ENCODE data around the gene ATP6V1C2.
"Not testable (repeated sequence)": the region's sequence is repeated elsewhere in the genome, so short reads cannot be mapped to it uniquely, and the experiment has no call there.

Gene ATP6V1C2

GRCh38 chr2:10813163-10814138 lies 92.0 kb downstream of the ATP6V1C2 start:
- not testable (repeated sequence) for DNase-seq (ENCODE audit: low read depth)

GRCh38 chr2:10814142-10814541 lies 92.7 kb downstream of the ATP6V1C2 start:
- DNase-seq (ENCODE audit: low read depth): no peak

DNA sequence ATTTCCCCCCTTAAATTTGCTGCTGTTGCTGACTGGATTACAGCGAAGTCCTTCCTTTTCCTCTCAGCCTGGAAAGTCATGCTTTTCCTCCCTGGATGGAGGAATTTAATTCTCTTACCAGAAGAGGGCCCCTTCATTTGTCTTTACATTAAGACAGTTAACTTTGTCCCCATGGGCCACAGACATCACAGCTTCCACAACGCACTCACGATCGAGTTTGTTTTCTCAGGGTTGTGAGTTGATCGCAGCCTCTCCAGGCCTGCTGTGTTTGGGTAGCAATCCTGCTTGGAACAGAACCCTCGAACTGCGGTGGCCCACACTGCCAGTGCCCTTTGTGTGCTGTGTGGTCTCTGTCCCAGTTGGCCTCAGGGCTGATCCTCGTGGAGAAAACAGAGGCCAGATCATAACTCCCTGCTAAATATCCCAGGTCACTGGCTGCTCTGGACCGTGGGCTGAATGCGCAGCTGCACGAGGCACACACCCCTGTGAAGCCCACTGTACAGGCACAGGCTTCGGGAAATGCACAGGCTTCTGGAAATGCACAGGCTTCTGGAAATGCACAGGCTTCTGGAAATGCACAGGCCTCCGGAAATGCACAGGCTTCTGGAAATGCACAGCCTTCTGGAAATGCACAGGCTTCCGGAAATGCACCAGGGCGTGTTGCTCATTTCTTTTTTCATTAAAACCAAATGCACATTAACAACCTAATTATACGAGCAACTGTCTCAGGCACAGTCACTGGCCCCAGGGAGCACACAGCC lies 93.3 kb downstream of the ATP6V1C2 start:
- no peak for DNase-seq (ENCODE audit: low read depth)

GRCh38 chr2:10817413-10817812 lies 96.0 kb downstream of the ATP6V1C2 start:
- DNase-seq (ENCODE audit: low read depth): no peak

- DNase-seq (ENCODE audit: low read depth): not testable (repeated sequence)
Observed at GRCh38 chr2:10818305-10818704, 96.9 kb downstream of the ATP6V1C2 start.

DNA sequence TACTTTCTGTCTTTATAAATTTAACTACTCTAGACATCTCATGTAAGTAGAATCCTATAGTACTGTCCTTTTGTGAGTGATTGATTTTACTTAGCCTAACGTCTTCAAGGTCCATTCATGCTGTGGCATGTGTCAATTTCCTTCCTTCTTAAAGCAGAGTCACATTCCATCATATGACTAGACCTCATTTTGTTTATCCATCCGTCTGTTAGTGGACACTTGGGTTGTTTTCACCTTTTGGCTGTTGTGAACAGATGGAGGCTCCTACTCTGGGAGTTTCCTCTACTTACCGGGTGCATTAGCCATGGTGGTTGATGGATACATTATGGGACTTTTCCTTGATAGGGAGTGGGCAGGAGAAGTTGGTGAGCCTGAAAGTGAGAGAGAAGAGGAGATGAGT lies 97.6 kb downstream of the ATP6V1C2 start:
- no peak for DNase-seq (ENCODE audit: low read depth)

- DNase-seq (ENCODE audit: low read depth): no peak
Observed at GRCh38 chr2:10819714-10820314, 98.4 kb downstream of the ATP6V1C2 start.

DNA sequence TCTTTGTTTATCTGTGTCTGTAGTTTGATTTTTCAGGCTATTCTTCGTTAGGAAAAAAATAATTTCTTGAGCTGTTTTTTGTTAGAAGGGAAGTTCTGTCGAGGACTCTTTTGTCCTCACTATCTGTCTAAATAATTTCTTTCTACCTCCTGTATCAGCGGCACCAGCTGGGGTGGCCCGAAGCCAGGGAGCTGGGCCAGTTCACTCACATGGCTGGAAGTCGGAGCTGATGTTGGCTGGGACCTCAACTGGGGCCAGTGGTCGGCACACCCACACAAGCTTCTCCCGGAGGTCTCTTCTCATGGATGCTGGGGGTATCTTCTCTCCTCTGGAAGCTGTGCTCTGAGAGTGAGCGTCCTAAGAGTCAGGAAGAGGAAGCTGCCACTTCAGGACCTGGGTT lies 99.1 kb downstream of the ATP6V1C2 start:
- no peak for DNase-seq (ENCODE audit: low read depth)

DNA sequence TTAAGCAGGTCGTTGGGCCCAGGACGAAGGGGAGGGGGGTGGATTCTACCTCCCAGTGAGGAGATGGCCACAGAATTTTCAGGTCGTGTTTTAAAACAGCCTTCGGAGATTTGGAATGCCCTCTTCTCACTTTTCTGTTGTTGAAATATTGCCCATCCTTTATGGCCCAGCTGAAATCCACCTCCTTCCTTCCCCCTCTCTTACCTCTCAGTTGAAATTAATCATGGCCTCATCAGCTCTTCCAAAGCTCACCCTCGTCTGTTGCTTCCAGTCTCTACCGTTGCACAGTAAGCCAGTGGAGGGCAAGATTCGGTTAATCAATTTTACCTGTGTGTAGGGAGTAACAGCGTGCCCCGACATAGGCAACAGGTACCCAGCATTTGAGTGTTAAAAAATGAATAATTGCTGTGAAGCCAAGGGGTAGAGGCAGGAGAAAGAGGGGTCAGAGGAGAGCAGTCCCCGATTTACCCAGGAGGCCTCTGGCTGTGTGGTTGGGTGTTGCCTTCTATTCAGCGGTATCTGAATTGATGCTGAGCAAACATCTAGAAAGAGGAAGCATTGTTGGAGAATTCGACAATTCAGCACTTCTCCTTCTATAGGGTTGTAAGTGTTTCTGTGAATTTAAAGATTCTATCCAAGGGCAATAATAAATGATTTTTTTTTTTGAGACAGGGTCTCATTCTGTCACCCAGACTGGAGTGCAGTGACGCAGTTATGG lies 99.7 kb downstream of the ATP6V1C2 start:
- DNase-seq (ENCODE audit: low read depth): no peak

DNA sequence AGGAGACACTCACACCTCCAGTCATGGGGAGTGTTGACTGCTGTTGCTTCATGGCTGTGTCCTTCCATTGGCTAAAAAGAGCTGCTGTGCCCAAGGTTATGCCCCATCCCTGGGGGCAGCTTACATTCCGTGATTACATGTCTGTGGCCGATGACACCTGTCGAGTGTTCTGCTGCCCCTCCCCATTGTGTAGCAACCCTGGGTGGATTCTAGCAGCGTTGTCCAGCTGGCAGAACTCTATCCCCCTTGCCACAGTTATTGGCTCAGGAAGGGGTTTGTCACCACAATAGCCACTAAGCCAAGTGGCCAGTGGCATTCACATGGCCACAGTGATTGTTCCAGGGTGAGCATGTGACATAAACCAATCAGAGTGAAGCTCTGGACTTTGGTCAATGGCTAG lies 102.8 kb downstream of the ATP6V1C2 start:
- DNase-seq (ENCODE audit: low read depth): no peak

GRCh38 chr2:10826026-10826425 lies 104.6 kb downstream of the ATP6V1C2 start:
- no peak for DNase-seq (ENCODE audit: low read depth)

GRCh38 chr2:10826625-10827024 lies 105.2 kb downstream of the ATP6V1C2 start:
- no peak for DNase-seq (ENCODE audit: low read depth)

DNA sequence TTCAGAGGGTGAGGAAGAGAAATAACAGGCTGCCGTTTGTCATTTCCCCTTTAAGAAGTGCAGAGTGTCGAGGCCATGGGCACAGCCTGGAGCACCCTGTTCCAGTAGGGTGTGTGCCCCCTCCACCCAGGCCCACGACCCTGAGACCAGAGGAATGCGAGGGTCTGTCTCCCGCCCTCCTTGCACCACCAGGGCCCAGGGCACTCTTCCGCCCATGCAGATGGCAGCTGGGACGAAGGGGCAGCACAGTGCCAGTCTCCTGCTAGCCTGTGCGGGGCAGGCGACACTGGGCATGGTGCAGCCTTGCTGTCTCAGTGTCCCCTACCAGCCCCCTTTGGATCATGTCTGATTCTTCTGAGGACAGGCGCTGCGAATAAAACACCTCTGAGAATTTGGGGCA lies 106.9 kb downstream of the ATP6V1C2 start:
- DNase-seq (ENCODE audit: low read depth): no peak

DNA sequence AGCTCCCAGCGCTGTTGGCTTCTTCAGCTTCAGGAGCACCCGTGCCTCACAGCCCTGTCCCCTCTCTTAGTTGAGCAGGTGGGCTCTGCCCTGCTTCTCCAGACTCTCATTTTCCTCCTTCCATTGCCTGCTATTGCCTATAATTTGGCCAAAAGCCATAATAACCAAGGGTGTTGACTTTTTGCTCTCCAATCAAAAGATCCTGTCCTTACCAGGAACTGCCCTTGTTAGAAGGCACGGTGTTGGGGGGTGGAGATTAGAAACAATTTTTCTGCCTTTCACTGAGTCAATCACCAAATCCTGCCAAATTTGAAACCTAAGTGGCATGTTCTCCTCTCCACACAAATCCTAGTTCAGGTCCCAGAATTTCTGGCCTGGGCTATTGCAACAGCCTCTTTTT lies 107.9 kb downstream of the ATP6V1C2 start:
- DNase-seq (ENCODE audit: low read depth): no peak

- DNase-seq (ENCODE audit: low read depth): no peak
Observed at GRCh38 chr2:10830203-10830602, 108.8 kb downstream of the ATP6V1C2 start.

DNA sequence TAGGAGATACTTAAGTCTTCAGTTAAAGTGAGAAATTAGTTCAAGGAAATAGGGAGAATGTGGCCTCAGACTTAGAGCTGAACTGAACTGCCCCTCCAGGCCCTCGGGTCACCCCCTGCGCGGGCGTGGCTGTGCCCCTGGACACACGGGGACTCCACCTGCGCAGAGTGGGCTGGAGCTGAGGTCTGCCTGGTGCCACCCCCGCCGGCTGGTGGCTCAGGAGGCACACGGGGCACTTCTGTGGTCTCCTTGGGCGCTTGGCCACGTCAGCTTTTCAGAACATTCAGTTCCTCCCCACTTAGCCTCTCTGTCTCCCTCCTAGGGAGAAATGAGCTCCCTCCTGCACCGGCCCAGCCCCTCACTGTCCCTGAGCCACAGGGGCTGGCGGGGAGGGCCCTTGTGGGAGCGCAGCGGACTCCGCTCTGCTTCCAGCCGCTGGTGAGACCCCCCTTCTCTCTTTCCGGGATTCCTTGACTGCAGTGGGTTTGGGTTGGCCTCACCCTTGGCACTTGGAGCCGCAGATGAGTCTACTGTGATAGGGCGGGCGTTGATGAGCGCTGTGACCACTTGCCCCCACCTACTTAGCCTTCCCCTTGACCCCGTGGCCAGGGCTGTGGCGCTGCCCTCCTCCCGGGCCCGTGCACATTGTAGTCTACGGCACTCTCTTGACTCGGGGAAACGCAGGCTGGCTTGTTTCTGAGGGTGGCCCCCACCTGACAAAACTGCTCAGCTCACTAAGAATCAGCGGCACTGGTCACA lies 109.4 kb downstream of the ATP6V1C2 start:
- no peak for DNase-seq (ENCODE audit: low read depth)

DNA sequence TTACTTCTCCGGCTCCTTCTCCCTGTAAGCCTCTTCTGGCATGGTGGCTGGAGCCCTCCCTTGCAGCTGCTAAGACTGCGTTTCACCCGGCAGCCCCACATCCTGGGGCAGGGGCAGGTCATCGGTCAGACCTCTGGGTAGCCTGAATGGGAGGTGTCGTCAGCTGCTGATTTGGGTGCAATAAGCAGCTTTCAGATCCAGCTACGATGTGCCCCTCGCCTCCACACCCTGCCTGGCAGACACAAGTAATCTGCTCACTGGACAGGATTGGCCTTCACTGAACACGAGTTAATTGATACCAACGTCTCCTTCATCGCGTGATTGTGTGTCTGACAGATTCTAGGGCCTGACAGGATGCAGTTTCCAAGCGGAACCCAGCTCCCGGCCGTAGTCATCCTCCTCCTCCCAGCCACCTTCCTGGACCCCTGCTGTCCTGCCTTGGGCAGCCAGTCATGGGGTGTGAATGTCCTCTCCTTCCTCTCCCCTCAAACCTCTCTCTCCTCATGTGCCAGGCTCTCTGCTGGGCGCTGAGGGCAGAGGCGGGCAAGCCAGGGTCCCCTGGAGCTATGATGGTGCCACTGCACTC lies 110.1 kb downstream of the ATP6V1C2 start:
- DNase-seq (ENCODE audit: low read depth): no peak

DNA sequence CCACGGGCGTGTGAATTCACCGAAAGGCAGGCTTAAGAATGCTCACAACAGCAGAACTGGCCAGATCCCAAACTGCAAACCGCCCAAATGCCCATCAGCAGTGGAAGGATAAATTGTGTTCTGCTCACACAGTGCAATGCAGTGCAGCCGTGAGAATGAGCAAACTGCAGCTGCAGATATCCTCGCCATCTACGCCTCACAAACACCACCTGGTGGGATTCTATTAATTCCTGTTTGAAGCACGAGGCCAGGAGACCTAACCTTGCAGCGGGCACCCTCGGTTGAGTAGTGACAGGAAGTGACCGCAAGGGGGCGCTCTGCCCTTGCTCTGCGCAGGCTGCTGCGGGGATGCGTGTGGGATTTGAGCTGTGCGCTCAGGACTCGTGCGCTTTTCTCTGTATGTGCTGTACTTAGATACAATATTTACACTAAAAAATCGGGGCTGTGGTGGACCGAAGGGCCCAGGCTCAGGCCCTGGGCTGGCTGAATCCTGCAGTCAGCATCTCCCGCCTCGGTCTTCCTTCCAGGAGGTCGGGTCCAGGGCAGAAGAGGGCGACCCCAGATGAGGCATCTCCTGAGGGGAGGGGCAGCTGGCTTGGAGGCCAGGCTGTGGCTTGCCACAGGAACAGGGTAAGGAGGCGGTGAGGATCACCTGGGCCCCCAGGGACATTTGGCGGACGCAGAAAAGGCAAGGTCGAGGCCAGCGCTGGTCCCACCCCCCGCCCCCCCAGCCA lies 110.9 kb downstream of the ATP6V1C2 start:
- DNase-seq (ENCODE audit: low read depth): peak; percentile 76

DNA sequence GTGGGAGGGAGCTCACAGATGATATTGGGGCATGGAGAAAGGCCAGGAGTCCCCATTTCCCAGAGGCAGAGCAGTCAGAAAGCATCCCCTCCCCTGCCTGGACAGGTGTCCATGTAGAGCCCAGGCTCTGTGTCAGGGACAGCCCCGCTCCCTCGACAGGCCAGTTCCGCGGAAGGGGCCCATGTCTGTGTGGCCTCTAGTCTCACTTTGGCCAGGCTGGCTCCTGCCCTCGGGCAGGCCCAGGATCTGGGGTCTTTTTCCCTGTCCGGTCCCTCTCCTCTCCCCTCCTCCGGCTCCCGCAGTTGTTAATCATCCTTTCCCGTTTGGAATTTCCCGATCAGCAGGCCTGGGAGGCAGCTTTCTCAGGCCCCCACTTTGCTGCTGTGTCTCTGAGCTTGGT lies 111.6 kb downstream of the ATP6V1C2 start:
- no peak for DNase-seq (ENCODE audit: low read depth)

DNA sequence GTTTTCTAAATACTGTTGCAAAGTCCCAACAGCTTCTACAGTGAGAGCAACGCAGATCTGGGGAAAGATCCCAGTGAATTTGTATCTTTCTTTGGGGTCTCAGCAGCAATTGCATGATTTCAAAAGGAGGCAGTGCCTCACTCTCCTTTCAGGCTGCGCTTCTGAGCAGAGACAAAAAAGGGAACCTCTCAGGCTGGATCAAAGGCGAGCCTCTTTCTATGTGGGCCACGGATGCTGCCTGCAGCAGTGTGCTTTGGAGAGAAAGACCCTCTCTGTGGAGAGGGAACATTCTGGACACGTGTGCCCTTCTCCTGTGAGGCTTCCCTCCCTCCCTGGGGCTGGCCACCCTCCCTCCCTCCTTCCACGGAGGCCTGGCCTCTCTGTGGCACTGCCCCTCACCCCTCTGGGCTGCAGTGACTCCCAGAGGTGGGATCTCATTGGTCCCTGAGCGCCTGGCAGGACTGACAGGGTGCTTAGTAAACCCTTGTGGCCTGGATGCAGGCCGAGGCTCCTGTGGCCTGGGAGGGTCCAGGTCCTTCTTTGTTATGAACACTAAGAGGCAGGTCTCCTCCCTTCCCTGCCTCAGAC lies 112.7 kb downstream of the ATP6V1C2 start:
- no peak for DNase-seq (ENCODE audit: low read depth)

Data from activated T-cell treated with anti-CD3 and anti-CD28 coated beads for 48 hours (primary cell).